Upper lobe of left lung (tissue), 6 donors: ENCODE results near the gene FOXN1. TPM values are rescaled to one million over a fixed set of nuclear protein-coding genes. Genes with fewer than 3 reads are reported as not detected.

Experiments
- ATAC-seq, 2 donors: fragments of 200-7000 bp; cut with Tn5 transposase; one replicate each; pipeline ENCODE4 v1.9.1; 2022; ENCODE audit warnings: mild to moderate bottlenecking in 2 of 2, moderate library complexity in 2 of 2; ENCODE audit not compliant: low FRiP score in 2 of 2
- DNase-seq, 2 donors: peaks; one replicate each; pipeline ENCODE4 v3.0.0-alpha.2; 2019 to 2020
- H3K27ac ChIP-seq, 4 donors: fragments of 200-600 bp; sonication (generic); one replicate each; pipeline ENCODE4 v1.5.1; 2016 to 2019
- H3K27me3 ChIP-seq, 4 donors: fragments of 200-600 bp; sonication (generic); one replicate each; pipeline ENCODE4 v1.5.1; 2017 to 2019
- H3K36me3 ChIP-seq, 4 donors: fragments of 200-600 bp; sonication (generic); one replicate each; pipeline ENCODE4 v1.5.1; 2016 to 2019
- H3K4me1 ChIP-seq, 4 donors: fragments of 200-600 bp; sonication (generic); one replicate each; pipeline ENCODE4 v1.5.1; 2018 to 2019
- H3K4me3 ChIP-seq, 4 donors: fragments of 200-600 bp; sonication (generic); one replicate each; pipeline ENCODE4 v1.5.1; 2017 to 2019; ENCODE audit warnings: mild to moderate bottlenecking in 2 of 4, moderate library complexity in 1 of 4
- H3K9me3 ChIP-seq, 4 donors: fragments of 200-600 bp; sonication (generic); one replicate each; pipeline ENCODE4 v1.5.1; 2018 to 2019
- EP300 ChIP-seq, 4 donors: sonication (generic); formaldehyde crosslinking; IDR thresholded peaks; one replicate each; pipeline ENCODE4 v1.5.1; 2017; ENCODE audit warnings: antibody characterized with exemption in 4 of 4, control low read depth in 2 of 4
- POLR2A ChIP-seq, 4 donors: fragments of 450-650 bp; IDR thresholded peaks; one replicate each; pipeline ENCODE4 v1.5.1; 2016 to 2017; ENCODE audit warnings: antibody characterized with exemption in 4 of 4, mild to moderate bottlenecking in 2 of 4
- POLR2AphosphoS5 ChIP-seq, 2 donors: sonication (generic); formaldehyde crosslinking; IDR thresholded peaks; one replicate each; pipeline ENCODE4 v1.5.1; 2017; ENCODE audit warnings: antibody characterized with exemption in 2 of 2
- WGBS, 2 donors: methylation state at CpG; one replicate each; pipeline ENCODE4 v1.1.5; 2017 to 2018; 5-methylcytosine and 5-hydroxymethylcytosine counted together
- total RNA-seq, 6 donors: library from RNA; depleted of rRNA in 4 of 6; stranded (reverse); fragments of >200 nt in 4 of 6; gene quantifications; one replicate each; pipeline versions ENCODE4 v1.1.0 to v1.2.1, GENCODE V29; 2016 to 2021
- TF ChIP-seq, protein P1 (sequence below), 6 experiments: fragments of 450-650 bp in 4 of 6; fragments of 200-600 bp in 2 of 6; sonication (generic) in 2 of 6; IDR thresholded peaks; one replicate each; pipeline ENCODE4 v1.5.1; 2016 to 2019; ENCODE audit warnings: antibody characterized with exemption in 6 of 6
- donor health status: DM: no; HTN: no; CAD: no; lungs with moderate emphysema.
- donor health status: DM: no; HTN: yes; CAD: no; lungs with severe emphysema.

FOXN1 gene
- total RNA-seq, 6 donors from 2014 or later, result 0.07 to 0.54 TPM; not detected in 4

GRCh38 chr17:28484296-28484695 is 21.9 kb upstream of the FOXN1 start:
- Histone ChIP-seq H3K4me3 (no peak overlapping the region), H3K4me1 (peaks cover 0 to 14% (median 5%) of the 10 kb centered on the region in 4 donors), H3K9me3 (no peaks in the 10 kb centered on the region), H3K27ac (no peak overlapping the region), H3K27me3 (no peaks in the 10 kb centered on the region), H3K36me3 (no peaks in the 10 kb centered on the region)
- TF ChIP-seq EP300 (IDR thresholded peaks at IDR 0.05) (no peak), POLR2A (IDR thresholded peaks at IDR 0.05) (no peak)
- TF ChIP-seq, protein P1, sequence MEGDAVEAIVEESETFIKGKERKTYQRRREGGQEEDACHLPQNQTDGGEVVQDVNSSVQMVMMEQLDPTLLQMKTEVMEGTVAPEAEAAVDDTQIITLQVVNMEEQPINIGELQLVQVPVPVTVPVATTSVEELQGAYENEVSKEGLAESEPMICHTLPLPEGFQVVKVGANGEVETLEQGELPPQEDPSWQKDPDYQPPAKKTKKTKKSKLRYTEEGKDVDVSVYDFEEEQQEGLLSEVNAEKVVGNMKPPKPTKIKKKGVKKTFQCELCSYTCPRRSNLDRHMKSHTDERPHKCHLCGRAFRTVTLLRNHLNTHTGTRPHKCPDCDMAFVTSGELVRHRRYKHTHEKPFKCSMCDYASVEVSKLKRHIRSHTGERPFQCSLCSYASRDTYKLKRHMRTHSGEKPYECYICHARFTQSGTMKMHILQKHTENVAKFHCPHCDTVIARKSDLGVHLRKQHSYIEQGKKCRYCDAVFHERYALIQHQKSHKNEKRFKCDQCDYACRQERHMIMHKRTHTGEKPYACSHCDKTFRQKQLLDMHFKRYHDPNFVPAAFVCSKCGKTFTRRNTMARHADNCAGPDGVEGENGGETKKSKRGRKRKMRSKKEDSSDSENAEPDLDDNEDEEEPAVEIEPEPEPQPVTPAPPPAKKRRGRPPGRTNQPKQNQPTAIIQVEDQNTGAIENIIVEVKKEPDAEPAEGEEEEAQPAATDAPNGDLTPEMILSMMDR (IDR thresholded peaks at IDR 0.05), result no peak
- ATAC-seq (no peak), DNase-seq (no peak)
- 28 to 39% methylated on average over 2 of the region's 2 CpGs for WGBS, 2 donors

- H3K27me3 ChIP-seq, result no peaks in the 10 kb centered on the region
- H3K4me3 ChIP-seq, result no peak overlapping the region
- ATAC-seq, result no peak
- TF ChIP-seq, protein P1 (IDR thresholded peaks at IDR 0.05), result no peak
- no peak for TF ChIP-seq POLR2AphosphoS5 (IDR thresholded peaks at IDR 0.05)
- no peak for TF ChIP-seq POLR2A (IDR thresholded peaks at IDR 0.05)
- TF ChIP-seq EP300 (IDR thresholded peaks at IDR 0.05), result no peak
- DNase-seq, result no peak
- H3K4me1 ChIP-seq, result peaks cover 0 to 14% (median 5%) of the 10 kb centered on the region in 4 donors
- no peak overlapping the region for H3K27ac ChIP-seq
- no peaks in the 10 kb centered on the region for H3K36me3 ChIP-seq
- no peaks in the 10 kb centered on the region for H3K9me3 ChIP-seq
- WGBS, 2 donors, result 76 to 82% methylated on average over 3 of the region's 3 CpGs
Measured at GRCh38 chr17:28485049-28485448, 21.1 kb upstream of the FOXN1 start.

GRCh38 chr17:28487881-28488532 is 18.1 kb upstream of the FOXN1 start:
- Histone ChIP-seq H3K27ac (no peak overlapping the region), H3K4me1 (peaks cover 0 to 7% (median 0%) of the 10 kb centered on the region in 4 donors), H3K27me3 (no peaks in the 10 kb centered on the region), H3K4me3 (no peak overlapping the region), H3K9me3 (no peaks in the 10 kb centered on the region), H3K36me3 (no peaks in the 10 kb centered on the region)
- no peak for ATAC-seq
- DNase-seq, result no peak
- WGBS, 2 donors, result 55 to 61% methylated on average over 4 to 5 of the region's 5 CpGs
- no peak for TF ChIP-seq POLR2A (IDR thresholded peaks at IDR 0.05)
- TF ChIP-seq POLR2AphosphoS5 (IDR thresholded peaks at IDR 0.05), result no peak
- TF ChIP-seq, protein P1 (IDR thresholded peaks at IDR 0.05), result no peak
- no peak for TF ChIP-seq EP300 (IDR thresholded peaks at IDR 0.05)

GRCh38 chr17:28488533-28489276 is 17.4 kb upstream of the FOXN1 start:
- Histone ChIP-seq H3K4me3 (no peak overlapping the region), H3K36me3 (no peaks in the 10 kb centered on the region), H3K4me1 (peaks cover 0 to 6% (median 0%) of the 10 kb centered on the region in 4 donors), H3K9me3 (no peaks in the 10 kb centered on the region), H3K27me3 (no peaks in the 10 kb centered on the region), H3K27ac (no peak overlapping the region)
- ATAC-seq (no peak), DNase-seq (no peak)
- WGBS, 2 donors, result 51 to 84% methylated on average over 3 to 7 of the region's 7 CpGs
- no peak for TF ChIP-seq POLR2A (IDR thresholded peaks at IDR 0.05)
- TF ChIP-seq, protein P1 (IDR thresholded peaks at IDR 0.05), result no peak
- TF ChIP-seq EP300 (IDR thresholded peaks at IDR 0.05), result no peak
- TF ChIP-seq POLR2AphosphoS5 (IDR thresholded peaks at IDR 0.05), result no peak
